ENCODE data around the gene SLC34A1. TPM values are rescaled to one million over a fixed set of nuclear protein-coding genes. Genes with fewer than 3 reads are reported as not detected.

SLC34A1 gene
- total and polyA plus RNA-seq, 9 donors = not detected

GRCh38 chr5:177446200-177447065, 62.2 kb downstream of the SLC34A1 start, which contains the start of gene PRR7:
TSS of gene PRR7 (plus strand) at chr5:177446814. CDS start at chr5:177455068, 8,254 bp downstream.
- Histone ChIP-seq H3K4me1 (ENCODE audit: control insufficient read depth, insufficient read depth, low read length) (peaks cover 25% of the 10 kb centered on the region), H3K36me3 (ENCODE audit: control insufficient read depth, insufficient read depth, low read length) (peaks cover 18% of the 10 kb centered on the region), H3K9me3 (replicated peaks; ENCODE audit: control insufficient read depth, low read depth, low read length) (no peaks in the 10 kb centered on the region), H3K27ac (ENCODE audit: low read length) (no peak within 1 kb of the TSS), H3K27me3 (ENCODE audit: control insufficient read depth, insufficient read depth, low read length) (peaks cover 49% of the 10 kb centered on the region), H3K4me3 (ENCODE audit: low read length) (peak within 1 kb of the TSS; percentile 43)
- under 1% methylated on average over 83 of the region's 89 CpGs for WGBS (ENCODE audit: insufficient coverage)
- DNase-seq = peak; percentile 81

DNA sequence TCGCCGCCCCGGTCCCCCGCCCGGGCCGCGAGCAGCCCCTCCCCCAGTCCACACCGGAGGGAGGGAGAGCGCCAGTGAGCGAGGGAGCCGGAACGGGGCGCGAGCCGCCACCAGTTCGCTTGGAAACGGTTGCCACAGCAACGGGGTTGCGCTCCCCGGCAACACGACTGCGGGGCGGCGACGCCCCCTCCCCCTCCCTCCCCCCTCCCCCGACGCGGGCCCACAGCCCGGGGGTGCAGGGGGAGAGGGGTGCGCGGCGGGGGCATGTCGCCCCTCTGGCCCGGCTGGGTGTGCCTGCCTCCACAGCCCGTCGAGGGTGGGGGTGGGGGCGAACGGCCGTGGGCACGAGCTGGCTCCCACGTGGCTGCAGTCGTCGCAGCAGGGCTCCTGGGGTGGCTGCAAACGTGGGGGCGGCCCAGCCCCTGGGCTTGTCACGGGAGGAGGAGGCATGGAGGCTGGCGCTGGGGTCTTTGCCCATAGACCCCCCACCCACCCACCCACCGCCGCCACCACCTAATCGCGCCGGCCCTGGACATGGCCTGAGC, 62.9 kb downstream of the SLC34A1 start:
- peak; percentile 78 for DNase-seq
- WGBS (ENCODE audit: insufficient coverage) = 1% methylated on average over 17 of the region's 52 CpGs
- Histone ChIP-seq H3K9me3 (replicated peaks; ENCODE audit: control insufficient read depth, low read depth, low read length) (no peaks in the 10 kb centered on the region), H3K36me3 (ENCODE audit: control insufficient read depth, insufficient read depth, low read length) (peaks cover 13% of the 10 kb centered on the region), H3K4me3 (ENCODE audit: low read length) (peak overlapping the region; percentile 21), H3K27me3 (ENCODE audit: control insufficient read depth, insufficient read depth, low read length) (peaks cover 53% of the 10 kb centered on the region), H3K27ac (ENCODE audit: low read length) (no peak overlapping the region), H3K4me1 (ENCODE audit: control insufficient read depth, insufficient read depth, low read length) (peaks cover 24% of the 10 kb centered on the region)

DNA sequence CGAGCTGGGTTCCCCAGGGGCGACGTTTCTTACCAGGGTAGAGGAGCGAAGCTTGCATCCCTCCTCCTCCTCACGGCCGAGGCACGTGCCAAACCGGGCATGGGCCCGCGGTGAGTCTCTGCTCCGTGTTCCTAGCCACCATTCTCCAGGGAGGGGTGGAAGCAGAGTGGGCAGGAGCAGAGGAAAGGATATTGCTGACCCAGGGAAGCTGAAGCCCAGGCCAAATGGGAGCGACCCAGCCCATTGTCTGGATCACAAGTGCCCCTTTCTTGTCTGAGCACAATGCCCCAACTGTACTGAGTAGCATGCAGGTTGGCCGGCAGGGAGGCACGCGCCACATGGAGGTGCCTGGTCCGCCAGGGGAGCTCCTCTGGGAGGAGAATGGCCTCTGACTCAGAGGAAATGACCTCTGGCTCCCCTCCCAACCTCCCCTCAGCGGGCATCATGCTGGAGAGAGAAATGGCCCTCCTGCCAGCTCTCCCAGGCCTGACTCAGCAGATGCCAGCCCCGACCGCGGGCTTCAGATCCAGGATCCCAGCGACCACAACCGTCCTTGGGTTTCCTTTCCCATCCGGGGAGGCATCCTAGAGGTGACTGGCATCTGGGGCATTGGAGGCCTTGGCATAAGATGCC, 63.5 kb downstream of the SLC34A1 start:
- WGBS (ENCODE audit: insufficient coverage) = 23% methylated on average over 14 of the region's 23 CpGs
- H3K9me3 ChIP-seq (replicated peaks; ENCODE audit: control insufficient read depth, low read depth, low read length) = no peaks in the 10 kb centered on the region
- no peak overlapping the region for H3K27ac ChIP-seq (ENCODE audit: low read length)
- H3K4me1 ChIP-seq (ENCODE audit: control insufficient read depth, insufficient read depth, low read length) = peaks cover 24% of the 10 kb centered on the region
- DNase-seq = peak; percentile 46
- no peak overlapping the region for H3K4me3 ChIP-seq (ENCODE audit: low read length)
- H3K36me3 ChIP-seq (ENCODE audit: control insufficient read depth, insufficient read depth, low read length) = peaks cover 8% of the 10 kb centered on the region
- peaks cover 56% of the 10 kb centered on the region for H3K27me3 ChIP-seq (ENCODE audit: control insufficient read depth, insufficient read depth, low read length)

Other genes starting within 250 kb of the SLC34A1 start
- gene RAB24, start 80.7 kb upstream of the SLC34A1 start, total RNA-seq = 15.1 TPM
- gene RAB24, start 80.7 kb upstream of the SLC34A1 start, polyA plus RNA-seq (ENCODE audit: insufficient read depth in 1 of 8, insufficient read length in 8 of 8, low replicate concordance in 1 of 8) = 10 to 100 TPM; 20.3 to 31.9 (median 24.1) TPM
- gene PRELID1, start 80.6 kb upstream of the SLC34A1 start, total RNA-seq = 63.0 TPM
- gene PRELID1, start 80.6 kb upstream of the SLC34A1 start, polyA plus RNA-seq (ENCODE audit: insufficient read depth in 1 of 8, insufficient read length in 8 of 8, low replicate concordance in 1 of 8) = 10 to 100 TPM; 75.0 to 94.0 (median 89.4) TPM
- 18.0 TPM for gene MXD3, start 72.5 kb upstream of the SLC34A1 start, total RNA-seq
- gene MXD3, start 72.5 kb upstream of the SLC34A1 start, polyA plus RNA-seq (ENCODE audit: insufficient read depth in 1 of 8, insufficient read length in 8 of 8, low replicate concordance in 1 of 8) = 10 to 100 TPM; 20.5 to 36.7 (median 24.9) TPM
- 85.3 TPM for gene LMAN2, start 32.8 kb upstream of the SLC34A1 start, total RNA-seq
- gene LMAN2, start 32.8 kb upstream of the SLC34A1 start, polyA plus RNA-seq (ENCODE audit: insufficient read depth in 1 of 8, insufficient read length in 8 of 8, low replicate concordance in 1 of 8) = 100 to 1,000 TPM in 1 of 8 donors, 10 to 100 TPM in 7; 77.9 to 102 (median 86.3) TPM
- 16.2 TPM for gene RGS14, start 26.5 kb upstream of the SLC34A1 start, total RNA-seq
- 10 to 100 TPM; 10.4 to 17.2 (median 12.5) TPM for gene RGS14, start 26.5 kb upstream of the SLC34A1 start, polyA plus RNA-seq (ENCODE audit: insufficient read depth in 1 of 8, insufficient read length in 8 of 8, low replicate concordance in 1 of 8)
- gene PFN3, start 16.2 kb downstream of the SLC34A1 start, total RNA-seq = not detected
- not detected for gene PFN3, start 16.2 kb downstream of the SLC34A1 start, polyA plus RNA-seq (ENCODE audit: insufficient read depth in 1 of 8, insufficient read length in 8 of 8, low replicate concordance in 1 of 8)
- gene F12, start 25.1 kb downstream of the SLC34A1 start, total RNA-seq = 0.27 TPM
- gene F12, start 25.1 kb downstream of the SLC34A1 start, polyA plus RNA-seq (ENCODE audit: insufficient read depth in 1 of 8, insufficient read length in 8 of 8, low replicate concordance in 1 of 8) = 1 to 10 TPM in 1 of 8 donors, under 1 TPM in 6, not detected in 1; 0.14 to 1.0 (median 0.45) TPM
- 13.8 TPM for gene GRK6, start 42.2 kb downstream of the SLC34A1 start, total RNA-seq
- 10 to 100 TPM; 16.0 to 25.0 (median 19.7) TPM for gene GRK6, start 42.2 kb downstream of the SLC34A1 start, polyA plus RNA-seq (ENCODE audit: insufficient read depth in 1 of 8, insufficient read length in 8 of 8, low replicate concordance in 1 of 8)
- 0.93 TPM for gene PRR7, start 62.4 kb downstream of the SLC34A1 start, total RNA-seq
- 1 to 10 TPM in 5 of 8 donors, under 1 TPM in 3; 0.70 to 1.7 (median 1.0) TPM for gene PRR7, start 62.4 kb downstream of the SLC34A1 start, polyA plus RNA-seq (ENCODE audit: insufficient read depth in 1 of 8, insufficient read length in 8 of 8, low replicate concordance in 1 of 8)
- gene DBN1, start 89.2 kb downstream of the SLC34A1 start, total RNA-seq = 97.3 TPM
- gene DBN1, start 89.2 kb downstream of the SLC34A1 start, polyA plus RNA-seq (ENCODE audit: insufficient read depth in 1 of 8, insufficient read length in 8 of 8, low replicate concordance in 1 of 8) = 100 to 1,000 TPM; 197 to 295 (median 267) TPM
- 97.1 TPM for gene PDLIM7, start 113.2 kb downstream of the SLC34A1 start, total RNA-seq
- gene PDLIM7, start 113.2 kb downstream of the SLC34A1 start, polyA plus RNA-seq (ENCODE audit: insufficient read depth in 1 of 8, insufficient read length in 8 of 8, low replicate concordance in 1 of 8) = 100 to 1,000 TPM; 152 to 458 (median 295) TPM
- gene DOK3, start 125.4 kb downstream of the SLC34A1 start, total RNA-seq = 2.7 TPM
- 1 to 10 TPM; 4.2 to 9.9 (median 6.8) TPM for gene DOK3, start 125.4 kb downstream of the SLC34A1 start, polyA plus RNA-seq (ENCODE audit: insufficient read depth in 1 of 8, insufficient read length in 8 of 8, low replicate concordance in 1 of 8)
- gene DDX41, start 132.5 kb downstream of the SLC34A1 start, total RNA-seq = 49.7 TPM
- gene DDX41, start 132.5 kb downstream of the SLC34A1 start, polyA plus RNA-seq (ENCODE audit: insufficient read depth in 1 of 8, insufficient read length in 8 of 8, low replicate concordance in 1 of 8) = 10 to 100 TPM; 44.4 to 69.0 (median 55.9) TPM
- 43.8 TPM for gene FAM193B, start 170.1 kb downstream of the SLC34A1 start, total RNA-seq
- 10 to 100 TPM; 36.8 to 65.0 (median 51.8) TPM for gene FAM193B, start 170.1 kb downstream of the SLC34A1 start, polyA plus RNA-seq (ENCODE audit: insufficient read depth in 1 of 8, insufficient read length in 8 of 8, low replicate concordance in 1 of 8)
- 48.0 TPM for gene TMED9, start 207.8 kb downstream of the SLC34A1 start, total RNA-seq
- gene TMED9, start 207.8 kb downstream of the SLC34A1 start, polyA plus RNA-seq (ENCODE audit: insufficient read depth in 1 of 8, insufficient read length in 8 of 8, low replicate concordance in 1 of 8) = 100 to 1,000 TPM; 117 to 161 (median 138) TPM
- gene B4GALT7, start 215.7 kb downstream of the SLC34A1 start, total RNA-seq = 22.0 TPM
- 10 to 100 TPM; 17.3 to 23.6 (median 19.9) TPM for gene B4GALT7, start 215.7 kb downstream of the SLC34A1 start, polyA plus RNA-seq (ENCODE audit: insufficient read depth in 1 of 8, insufficient read length in 8 of 8, low replicate concordance in 1 of 8)